T-helper 9 cell (primary cell): ENCODE data around the gene GNAS-AS1.

ENCODE experiments used
- DNase-seq: peaks from one replicate; pipeline ENCODE4 v3.0.0-alpha.2; 2020
- total RNA-seq, 2 donors: gene quantifications; one replicate each; lab custom pipeline; 2026; lab: John Stamatoyannopoulos, UW

Gene GNAS-AS1
- total RNA-seq, result 0.24 to 0.35 reads per million in 2 donors

- DNase-seq, result peak; percentile 47
Observed at GRCh38 chr20:58850693-58851174, at the start of gene GNAS-AS1. GNAS-AS1 (minus strand) TSS chr20:58850902.

DNA sequence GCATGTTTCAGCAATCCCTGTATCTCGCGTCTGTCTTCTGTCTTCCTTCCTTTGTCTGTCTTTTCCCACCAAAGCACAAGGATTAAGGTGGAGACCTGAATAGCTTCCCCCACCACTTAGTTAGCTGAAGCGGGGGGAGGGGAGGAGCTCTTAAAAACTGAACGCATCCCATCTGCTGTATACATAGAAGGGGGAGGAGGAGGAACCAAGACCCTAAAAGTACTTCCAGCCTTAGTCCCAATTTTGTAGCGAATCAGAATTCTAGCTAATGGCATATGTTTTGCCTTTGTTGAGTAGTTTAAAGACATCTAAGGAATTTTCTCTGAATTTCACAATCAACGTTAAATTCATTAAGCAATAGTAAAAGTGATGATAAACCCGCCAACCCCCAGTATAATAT lies 49.7 kb upstream of the GNAS-AS1 start:
- no peak for DNase-seq

- DNase-seq, result no peak
Observed at GRCh38 chr20:58899512-58899911, 48.8 kb upstream of the GNAS-AS1 start.

GRCh38 chr20:58898629-58899408 lies 48.1 kb upstream of the GNAS-AS1 start:
- no peak for DNase-seq

DNA sequence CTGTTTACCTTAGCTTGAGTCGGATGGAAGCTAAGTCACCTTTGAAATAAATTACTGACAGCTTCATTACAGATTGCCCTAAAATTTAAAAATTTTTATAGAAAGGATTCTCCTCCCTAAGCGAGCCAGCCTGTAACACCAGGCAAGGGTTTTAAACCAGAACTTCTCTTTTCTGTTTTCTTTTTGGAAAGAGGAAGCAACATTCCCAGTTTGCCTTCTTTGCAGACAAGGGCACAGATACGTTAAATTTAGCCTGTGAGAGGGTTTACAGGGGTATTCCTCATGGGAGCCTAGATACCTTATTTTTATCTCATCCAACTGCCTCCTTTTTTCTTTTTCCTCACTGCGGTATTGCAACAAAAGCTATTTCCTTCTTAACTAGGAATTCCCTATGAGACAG lies 46.8 kb upstream of the GNAS-AS1 start:
- no peak for DNase-seq

- no peak for DNase-seq
Observed at GRCh38 chr20:58896820-58897219, 46.1 kb upstream of the GNAS-AS1 start.

- DNase-seq, result no peak
Observed at GRCh38 chr20:58895448-58896180, 44.9 kb upstream of the GNAS-AS1 start.

DNA sequence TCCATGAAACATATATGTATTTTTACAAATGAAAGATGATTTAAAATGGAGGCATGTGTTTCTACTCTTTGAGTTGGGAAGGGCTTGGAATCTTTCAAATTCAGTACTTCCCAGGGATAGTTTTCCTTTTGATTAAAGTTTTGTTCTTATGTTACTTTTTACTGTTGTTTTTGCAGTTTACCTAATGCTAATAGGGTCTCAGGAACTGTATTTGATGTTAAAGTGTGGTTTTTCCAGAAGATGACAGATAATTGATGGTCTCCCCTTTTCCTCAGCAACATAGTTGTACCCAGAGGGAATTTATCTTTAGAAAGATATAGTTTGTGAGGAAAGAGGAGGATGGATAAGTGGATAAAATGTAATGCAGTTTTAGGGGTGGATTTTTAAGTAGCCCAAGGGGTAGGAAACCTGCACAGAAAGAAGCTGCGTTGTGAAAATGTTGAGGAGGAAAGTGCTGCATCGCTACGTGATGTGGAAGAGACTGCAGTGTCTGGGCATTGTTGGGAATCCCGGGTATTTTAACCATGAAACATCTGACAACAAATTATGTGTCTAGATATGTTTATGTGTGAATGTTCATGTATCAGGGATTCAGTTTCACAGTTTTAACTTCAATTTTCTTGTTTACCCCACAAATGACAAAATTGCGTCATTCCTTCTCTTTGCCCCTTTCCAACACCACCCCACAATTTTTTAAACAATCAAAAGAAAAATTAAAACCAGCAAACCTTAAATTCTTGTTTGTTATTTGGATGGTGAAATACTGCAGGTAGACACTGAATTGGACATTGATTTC lies 44.1 kb upstream of the GNAS-AS1 start:
- no peak for DNase-seq

DNA sequence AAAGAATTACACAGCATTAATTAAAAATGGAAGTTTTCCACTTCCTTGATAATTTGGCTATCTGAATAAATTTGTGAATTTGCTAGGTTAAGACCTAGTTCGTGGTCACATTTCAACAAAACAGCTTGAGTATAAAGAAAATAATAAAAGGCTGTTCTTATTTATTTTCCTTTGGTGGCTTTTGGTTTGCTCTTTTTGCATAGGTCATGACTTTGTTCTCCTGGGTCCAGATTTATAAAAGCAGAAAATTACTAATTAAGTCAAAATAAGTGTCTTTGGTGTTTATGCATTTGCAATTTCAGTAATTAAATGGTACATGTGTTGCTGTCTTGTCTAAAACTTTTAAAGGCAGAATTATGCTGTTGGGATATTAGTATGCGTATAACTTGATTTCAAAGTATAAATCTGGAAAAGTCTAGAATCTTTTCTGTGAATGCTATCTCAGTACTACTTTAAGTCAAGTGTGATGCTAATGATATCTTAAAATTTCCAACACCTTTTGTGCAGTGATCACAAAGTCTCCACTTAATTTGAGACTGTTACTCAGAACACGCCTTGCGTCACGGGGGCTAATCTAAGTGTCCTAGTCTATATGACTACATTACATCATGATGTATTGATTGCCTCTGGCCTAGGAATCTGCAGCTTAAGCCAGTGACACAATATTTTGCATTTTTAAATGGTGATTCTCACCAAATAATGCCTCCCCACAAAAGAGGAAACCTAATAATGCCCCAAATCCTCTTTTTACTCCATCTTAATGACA lies 42.8 kb upstream of the GNAS-AS1 start:
- no peak for DNase-seq

GRCh38 chr20:58892932-58893224 lies 42.2 kb upstream of the GNAS-AS1 start:
- DNase-seq, result no peak

GRCh38 chr20:58892141-58892931 lies 41.6 kb upstream of the GNAS-AS1 start:
- peak; percentile 69 for DNase-seq

DNA sequence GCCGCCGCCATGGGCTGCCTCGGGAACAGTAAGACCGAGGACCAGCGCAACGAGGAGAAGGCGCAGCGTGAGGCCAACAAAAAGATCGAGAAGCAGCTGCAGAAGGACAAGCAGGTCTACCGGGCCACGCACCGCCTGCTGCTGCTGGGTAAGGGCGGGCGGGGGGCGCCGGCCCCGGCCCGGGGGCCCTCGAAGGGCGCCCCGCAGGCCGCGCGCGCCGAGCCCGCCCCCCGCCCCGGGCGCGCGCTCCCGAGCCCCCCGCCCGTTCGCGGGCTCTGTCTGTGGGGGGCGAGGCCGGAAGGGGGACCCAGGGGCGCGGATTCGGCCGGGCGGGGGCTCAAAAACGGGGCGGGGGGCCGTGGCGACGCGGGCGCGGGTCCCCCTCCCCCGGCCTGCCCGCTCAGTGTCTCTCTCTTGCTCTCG lies 41.0 kb upstream of the GNAS-AS1 start:
- DNase-seq, result peak; percentile 25

DNA sequence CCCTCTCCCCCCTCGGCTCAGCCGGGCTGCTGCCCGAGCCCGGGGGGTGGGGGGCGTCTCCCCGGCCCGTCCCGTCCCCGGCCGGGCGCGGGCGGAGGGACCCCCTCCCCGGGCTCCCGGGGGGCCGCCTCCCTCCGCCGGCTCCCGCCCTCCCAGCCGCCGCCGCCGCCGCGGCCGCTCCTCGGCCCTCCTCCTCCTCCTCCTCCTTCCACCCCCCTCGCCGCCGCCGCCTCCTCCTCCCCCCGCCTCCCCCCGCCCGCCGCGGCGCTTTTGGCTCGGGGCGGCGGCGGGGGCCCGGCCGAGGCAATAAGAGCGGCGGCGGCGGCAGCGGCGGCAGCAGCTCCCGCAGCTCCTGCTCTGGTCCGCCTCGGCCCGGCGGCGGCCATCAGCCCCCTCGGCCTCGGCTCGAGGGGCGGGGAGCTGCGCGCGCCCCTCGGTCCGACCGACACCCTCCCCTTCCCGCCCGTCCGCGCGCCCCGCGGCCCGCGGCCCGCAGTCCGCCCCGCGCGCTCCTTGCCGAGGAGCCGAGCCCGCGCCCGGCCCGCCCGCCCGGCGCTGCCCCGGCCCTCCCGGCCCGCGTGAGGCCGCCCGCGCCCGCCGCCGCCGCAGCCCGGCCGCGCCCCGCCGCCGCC lies 40.5 kb upstream of the GNAS-AS1 start:
- DNase-seq, result peak; percentile 77

DNA sequence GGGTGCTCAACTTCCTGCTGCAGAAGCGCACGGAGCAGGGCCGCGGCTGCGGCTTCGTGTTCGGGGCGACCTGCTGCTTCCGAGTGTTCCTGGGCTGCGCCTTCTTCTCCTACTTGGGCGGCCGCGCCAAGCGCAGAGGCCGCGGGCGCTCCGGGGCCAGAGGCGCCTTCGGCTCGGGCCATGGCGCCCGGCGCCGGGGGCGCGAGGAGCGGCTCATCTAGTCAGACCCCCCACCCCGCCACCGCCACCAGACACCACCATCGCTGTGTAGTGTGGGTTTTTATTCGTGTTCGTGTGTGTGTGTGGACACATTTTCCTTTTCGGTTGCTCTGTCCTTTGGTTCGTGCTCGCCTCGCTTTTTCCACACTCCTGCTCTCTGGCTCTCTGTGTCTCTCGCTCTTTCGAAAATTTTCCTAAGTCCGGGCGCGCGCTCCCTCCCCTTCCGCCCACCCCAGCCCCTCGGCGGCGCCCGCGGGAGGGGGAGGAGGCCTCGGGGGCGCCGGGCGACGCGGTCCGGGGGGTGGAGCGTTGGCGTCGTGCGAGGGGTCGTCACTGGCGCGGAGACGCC lies 39.9 kb upstream of the GNAS-AS1 start:
- peak; percentile 54 for DNase-seq

GRCh38 chr20:58889798-58890517 lies 39.3 kb upstream of the GNAS-AS1 start:
- no peak for DNase-seq

DNA sequence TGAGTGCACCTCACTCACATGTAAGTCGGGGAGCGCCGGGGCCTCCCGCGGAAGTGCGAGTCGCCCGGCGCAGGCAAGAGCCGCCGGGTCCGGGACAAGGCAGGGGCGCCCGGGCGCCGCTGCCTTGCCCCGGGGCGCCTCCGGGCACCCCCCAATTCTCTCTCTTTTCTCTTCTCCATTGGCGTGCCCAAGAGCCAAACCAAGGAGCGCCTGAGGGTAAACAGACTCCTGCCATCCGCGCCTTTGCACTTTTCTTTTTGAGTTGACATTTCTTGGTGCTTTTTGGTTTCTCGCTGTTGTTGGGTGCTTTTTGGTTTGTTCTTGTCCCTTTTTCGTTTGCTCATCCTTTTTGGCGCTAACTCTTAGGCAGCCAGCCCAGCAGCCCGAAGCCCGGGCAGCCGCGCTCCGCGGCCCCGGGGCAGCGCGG lies 38.6 kb upstream of the GNAS-AS1 start:
- DNase-seq, result no peak

GRCh38 chr20:58888521-58889333 lies 38.0 kb upstream of the GNAS-AS1 start:
- peak; percentile 75 for DNase-seq

DNA sequence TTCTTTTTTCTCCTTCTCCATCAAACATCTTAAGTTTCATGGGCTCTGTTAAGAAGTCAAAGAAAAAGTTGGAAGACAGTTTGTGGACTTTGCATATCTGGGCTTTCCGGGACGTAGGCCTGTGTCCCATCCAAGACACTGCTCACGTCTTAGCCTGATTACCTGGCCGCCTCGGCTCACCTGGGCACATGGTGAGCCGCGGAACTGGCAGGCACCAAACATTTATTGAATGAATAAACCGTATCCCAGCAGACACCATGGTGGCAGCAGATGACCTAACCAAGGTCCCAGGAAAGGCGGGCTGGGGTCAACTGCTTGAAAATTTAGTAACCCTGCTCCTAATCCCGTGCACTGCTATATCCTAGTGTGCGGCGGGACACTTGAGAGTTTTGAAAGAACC lies 37.4 kb upstream of the GNAS-AS1 start:
- no peak for DNase-seq

GRCh38 chr20:58886546-58886945 lies 35.8 kb upstream of the GNAS-AS1 start:
- no peak for DNase-seq
